Measurements from ENCODE around the gene SAT2.

The SAT2 gene

DNA sequence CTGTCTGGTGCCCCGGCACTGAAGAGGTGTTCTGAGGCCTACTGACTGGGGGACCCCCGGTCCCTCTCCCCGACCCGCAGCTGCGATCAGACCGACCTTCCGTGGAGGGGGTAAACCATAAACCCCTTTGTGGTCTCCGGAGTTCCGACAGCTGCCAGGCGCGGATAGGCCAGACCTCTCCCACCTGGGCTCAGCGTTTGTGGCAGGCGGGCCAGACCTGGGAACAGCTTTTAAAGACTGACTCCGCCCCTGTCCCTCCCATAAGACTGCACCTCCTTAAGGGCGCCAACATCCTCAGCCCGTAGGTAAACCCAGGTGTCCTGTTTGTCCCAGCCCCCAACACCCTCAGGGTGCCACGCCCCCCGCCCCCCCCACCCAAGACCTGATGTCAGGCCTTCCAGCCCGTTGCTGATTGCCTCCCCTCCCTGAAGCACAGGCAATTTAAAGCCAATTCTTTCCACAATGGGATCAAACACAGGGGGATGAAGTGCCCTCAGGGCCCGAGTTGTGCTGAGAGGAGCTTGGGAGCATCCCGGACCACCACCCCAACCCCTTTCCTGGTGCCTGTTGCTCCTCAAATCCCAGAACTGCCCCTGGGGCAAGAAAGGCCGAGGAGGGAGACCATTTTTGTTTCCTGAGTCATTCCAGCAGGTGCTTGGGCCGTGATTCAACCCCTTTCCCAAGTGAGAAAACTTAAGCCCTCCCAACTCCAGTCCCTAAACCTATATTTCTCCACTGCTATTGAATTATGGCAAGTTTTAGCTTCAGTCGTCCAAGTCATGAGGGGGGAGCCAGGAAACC is 37.5 kb downstream of the SAT2 start, which contains the start of gene SOX15:
Gene SOX15 (minus strand): TSS at position 204 of the 801 bp plus-strand sequence. CDS start 418 bp downstream, outside the sequence.
- no peak for DNase-seq

DNA sequence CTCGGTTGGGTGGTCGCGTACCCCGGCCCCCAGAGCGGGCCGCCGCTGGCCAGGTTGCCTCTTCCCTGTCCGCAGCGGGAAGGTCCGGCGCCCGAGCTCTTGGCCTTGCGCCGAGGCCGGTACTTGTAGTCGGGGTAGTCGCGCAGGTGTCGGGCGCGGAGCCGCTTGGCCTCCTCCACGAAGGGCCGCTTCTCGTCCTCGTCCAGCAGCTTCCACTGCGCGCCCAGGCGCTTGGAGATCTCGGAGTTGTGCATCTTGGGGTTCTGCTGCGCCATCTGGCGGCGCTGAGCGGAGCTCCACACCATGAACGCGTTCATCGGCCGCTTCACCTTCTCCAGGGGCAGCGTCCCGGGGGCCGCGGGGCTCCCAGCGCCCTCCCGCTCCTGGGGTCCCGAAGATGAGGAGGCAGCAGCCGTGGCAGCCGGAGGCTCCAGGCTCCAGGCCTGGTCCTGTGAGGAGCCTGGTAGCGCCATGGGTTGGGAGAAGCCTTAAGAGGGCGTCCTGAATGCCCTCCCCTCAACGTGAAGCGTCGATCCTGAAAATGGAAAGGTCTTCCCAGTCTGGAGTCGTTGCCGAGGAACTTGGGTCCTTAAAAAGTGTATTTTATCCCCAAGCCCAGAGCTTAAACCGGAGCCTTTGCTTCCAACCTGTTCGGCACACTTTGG is 38.3 kb downstream of the SAT2 start:
- no peak for DNase-seq

- no peak for DNase-seq
These were observed 38.9 kb downstream of the SAT2 start for GRCh38 chr17:7588553-7589203.

- DNase-seq: no peak
These were observed 40.0 kb downstream of the SAT2 start for GRCh38 chr17:7587420-7588151.

DNA sequence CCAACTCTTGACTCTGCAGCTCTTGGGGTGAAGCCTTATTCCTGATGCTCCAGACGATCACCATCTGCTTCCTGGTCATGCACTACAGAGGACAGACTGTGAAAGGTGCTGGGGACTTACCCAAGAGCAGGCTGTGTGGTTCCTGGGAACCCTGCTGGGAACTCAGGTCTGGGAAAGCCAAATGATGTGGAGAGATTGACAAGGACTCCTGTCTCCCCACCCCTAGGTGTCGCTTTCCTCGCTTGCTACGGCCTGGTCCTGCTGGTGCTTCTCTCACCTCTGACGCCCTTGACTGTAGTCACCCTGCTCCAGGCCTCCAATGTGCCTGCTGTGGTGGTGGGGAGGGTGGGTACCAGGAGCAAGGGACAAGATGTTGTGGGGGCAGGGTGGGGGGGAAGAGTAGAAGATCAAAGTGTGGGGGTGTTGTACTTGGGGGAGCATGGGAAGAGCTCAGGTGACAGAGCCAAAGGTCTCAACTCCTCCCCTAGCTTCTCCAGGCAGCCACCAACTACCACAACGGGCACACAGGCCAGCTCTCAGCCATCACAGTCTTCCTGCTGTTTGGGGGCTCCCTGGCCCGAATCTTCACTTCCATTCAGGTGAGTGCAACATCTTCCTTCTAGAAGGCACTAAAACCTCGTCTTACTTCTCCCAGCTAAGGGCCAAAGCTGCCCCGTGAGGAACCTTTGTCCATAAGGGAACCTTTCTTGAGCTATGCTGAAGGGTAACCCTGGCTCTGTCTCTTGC is 40.8 kb downstream of the SAT2 start:
- DNase-seq: no peak

- DNase-seq: peak; percentile 71
These were observed 44.1 kb downstream of the SAT2 start, which contains the start of gene MPDU1 for GRCh38 chr17:7583253-7584109. TSS of gene MPDU1 (plus strand) at chr17:7583852. CDS start at chr17:7583863, 11 bp downstream.

GRCh38 chr17:7582396-7583252 is 45.0 kb downstream of the SAT2 start:
- DNase-seq: no peak

GRCh38 chr17:7580604-7581575 is 46.7 kb downstream of the SAT2 start:
- no peak for DNase-seq

DNA sequence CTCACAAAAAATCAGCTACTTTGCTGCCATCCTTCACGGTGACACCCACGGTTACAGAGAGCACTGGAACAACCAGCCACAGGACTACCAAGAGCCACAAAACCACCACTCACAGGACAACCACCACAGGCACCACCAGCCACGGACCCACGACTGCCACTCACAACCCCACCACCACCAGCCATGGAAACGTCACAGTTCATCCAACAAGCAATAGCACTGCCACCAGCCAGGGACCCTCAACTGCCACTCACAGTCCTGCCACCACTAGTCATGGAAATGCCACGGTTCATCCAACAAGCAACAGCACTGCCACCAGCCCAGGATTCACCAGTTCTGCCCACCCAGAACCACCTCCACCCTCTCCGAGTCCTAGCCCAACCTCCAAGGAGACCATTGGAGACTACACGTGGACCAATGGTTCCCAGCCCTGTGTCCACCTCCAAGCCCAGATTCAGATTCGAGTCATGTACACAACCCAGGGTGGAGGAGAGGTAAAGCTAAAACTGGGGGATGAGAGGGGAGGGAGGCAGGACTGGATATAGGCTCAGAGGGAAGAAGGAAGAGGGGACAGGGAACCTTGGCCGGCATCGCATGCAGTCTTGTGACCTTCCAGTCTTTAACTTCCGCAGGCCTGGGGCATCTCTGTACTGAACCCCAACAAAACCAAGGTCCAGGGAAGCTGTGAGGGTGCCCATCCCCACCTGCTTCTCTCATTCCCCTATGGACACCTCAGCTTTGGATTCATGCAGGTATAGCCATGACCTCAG is 47.6 kb downstream of the SAT2 start:
- DNase-seq: no peak

DNA sequence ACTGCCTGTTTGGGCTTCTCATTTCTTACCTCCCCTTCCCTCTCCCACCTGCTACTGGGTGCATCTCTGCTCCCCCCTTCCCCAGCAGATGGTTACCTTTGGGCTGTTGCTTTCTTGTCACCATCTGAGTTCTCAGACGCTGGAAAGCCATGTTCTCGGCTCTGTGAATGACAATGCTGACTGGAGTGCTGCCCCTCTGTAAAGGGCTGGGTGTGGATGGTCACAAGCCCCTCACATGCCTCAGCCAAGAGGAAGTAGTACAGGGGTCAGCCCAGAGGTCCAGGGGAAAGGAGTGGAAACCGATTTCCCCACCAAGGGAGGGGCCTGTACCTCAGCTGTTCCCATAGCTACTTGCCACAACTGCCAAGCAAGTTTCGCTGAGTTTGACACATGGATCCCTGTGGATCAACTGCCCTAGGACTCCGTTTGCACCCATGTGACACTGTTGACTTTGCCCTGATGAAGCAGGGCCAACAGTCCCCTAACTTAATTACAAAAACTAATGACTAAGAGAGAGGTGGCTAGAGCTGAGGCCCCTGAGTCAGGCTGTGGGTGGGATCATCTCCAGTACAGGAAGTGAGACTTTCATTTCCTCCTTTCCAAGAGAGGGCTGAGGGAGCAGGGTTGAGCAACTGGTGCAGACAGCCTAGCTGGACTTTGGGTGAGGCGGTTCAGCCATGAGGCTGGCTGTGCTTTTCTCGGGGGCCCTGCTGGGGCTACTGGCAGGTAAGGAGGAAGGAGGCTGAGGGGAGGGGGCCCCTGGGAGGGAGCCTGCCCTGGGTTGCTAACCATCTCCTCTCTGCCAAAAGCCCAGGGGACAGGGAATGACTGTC is 48.4 kb downstream of the SAT2 start, which contains the start of gene CD68:
Gene CD68 (plus strand): TSS at position 638 of the 833 bp plus-strand sequence. CDS start 40 bp downstream, at position 678.
- DNase-seq: no peak

- DNase-seq: no peak
These were observed 50.1 kb downstream of the SAT2 start for GRCh38 chr17:7577327-7578199.

GRCh38 chr17:7576432-7576937 is 51.1 kb downstream of the SAT2 start:
- no peak for DNase-seq

Data from NCI-H2081 treated with DMSO at 0.1 percent for 48 hours (cell line).